ENCODE data around the gene TTC33. TPM values are rescaled to one million over a fixed set of nuclear protein-coding genes. Genes with fewer than 3 reads are reported as not detected.

TTC33 gene, protein sequence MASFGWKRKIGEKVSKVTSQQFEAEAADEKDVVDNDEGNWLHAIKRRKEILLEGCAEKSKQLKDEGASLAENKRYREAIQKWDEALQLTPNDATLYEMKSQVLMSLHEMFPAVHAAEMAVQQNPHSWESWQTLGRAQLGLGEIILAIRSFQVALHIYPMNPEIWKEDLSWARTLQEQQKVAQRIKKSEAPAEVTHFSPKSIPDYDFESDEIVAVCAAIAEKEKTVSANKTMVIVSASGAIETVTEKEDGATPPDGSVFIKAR
- total RNA-seq (ENCODE audit: low replicate concordance), result 30.9 and 52.5 TPM in 2 replicates

DNA sequence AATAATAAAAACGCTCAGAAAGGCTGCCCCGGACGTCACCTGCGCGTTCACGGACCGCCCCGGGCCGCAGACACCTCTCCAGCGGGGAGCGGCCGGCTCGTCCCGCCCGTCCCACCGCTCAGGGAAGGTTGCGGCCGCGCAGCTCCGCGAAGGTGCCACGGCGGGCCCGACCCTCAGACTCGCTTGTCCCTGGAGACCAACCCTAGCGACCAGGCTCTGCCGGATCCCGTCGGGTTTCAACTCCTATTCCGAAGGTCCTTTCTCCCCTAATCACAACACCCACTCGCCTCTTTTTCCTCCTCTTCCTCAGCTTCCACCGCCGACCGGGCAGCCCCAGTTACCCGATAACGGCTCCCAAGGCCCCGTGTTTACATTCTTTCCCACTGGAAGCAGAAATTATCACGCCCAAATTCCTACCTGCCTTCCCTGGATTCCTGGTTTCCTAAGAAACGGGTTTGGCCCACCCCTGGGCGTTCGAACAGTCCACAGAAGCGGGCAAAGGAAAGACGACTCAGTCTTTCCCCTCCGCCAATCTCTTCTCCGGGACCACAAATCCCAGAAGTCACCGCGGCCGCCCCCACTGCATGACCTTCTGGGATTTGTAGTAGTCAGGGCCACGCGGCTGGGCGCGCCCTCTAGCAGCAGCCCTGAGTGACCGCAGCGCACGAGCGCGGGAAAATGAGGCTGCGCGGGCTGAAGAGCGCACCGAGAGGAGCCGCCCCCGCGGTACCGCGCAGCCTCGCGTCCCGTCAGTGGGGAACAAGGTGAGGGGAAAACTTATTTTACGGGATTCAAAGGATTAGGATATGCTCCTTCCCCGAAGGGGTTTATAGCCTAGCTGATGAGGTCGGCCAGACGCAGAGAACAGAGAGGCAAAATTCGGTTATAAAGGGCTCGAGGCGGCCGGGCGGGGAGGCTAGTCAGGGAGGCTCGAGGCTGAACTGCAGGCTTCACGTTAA, at the start of gene TTC33:
TSS of gene TTC33 (minus strand) at position 555 of the 959 bp plus-strand sequence. CDS start 8,943 bp downstream, outside the sequence.
- H3K79me2 ChIP-seq (ENCODE audit: low read depth), result peaks cover 42% of the 10 kb centered on the region
- H3K36me3 ChIP-seq, result no peaks in the 10 kb centered on the region
- no peaks in the 10 kb centered on the region for H4K20me1 ChIP-seq (ENCODE audit: low read depth)
- peak within 1 kb of the TSS; percentile 67 for H3K9ac ChIP-seq
- TF ChIP-seq, protein P1, sequence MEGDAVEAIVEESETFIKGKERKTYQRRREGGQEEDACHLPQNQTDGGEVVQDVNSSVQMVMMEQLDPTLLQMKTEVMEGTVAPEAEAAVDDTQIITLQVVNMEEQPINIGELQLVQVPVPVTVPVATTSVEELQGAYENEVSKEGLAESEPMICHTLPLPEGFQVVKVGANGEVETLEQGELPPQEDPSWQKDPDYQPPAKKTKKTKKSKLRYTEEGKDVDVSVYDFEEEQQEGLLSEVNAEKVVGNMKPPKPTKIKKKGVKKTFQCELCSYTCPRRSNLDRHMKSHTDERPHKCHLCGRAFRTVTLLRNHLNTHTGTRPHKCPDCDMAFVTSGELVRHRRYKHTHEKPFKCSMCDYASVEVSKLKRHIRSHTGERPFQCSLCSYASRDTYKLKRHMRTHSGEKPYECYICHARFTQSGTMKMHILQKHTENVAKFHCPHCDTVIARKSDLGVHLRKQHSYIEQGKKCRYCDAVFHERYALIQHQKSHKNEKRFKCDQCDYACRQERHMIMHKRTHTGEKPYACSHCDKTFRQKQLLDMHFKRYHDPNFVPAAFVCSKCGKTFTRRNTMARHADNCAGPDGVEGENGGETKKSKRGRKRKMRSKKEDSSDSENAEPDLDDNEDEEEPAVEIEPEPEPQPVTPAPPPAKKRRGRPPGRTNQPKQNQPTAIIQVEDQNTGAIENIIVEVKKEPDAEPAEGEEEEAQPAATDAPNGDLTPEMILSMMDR (IDR thresholded peaks at IDR 0.05), result peak; percentile 77
- TF ChIP-seq EZH2phosphoT487 (IDR thresholded peaks at IDR 0.05) (peak; percentile 21), EZH2 (IDR thresholded peaks at IDR 0.05) (peak; percentile 46)
- H3K9me3 Mint-ChIP-seq, result peaks cover 15% of the 10 kb centered on the region
- H2AFZ ChIP-seq (replicated peaks), result peak within 1 kb of the TSS; percentile 71
- no peaks in the 10 kb centered on the region for H3K4me1 Mint-ChIP-seq
- peak within 1 kb of the TSS; percentile 33 for H3K4me3 Mint-ChIP-seq
- H3K4me1 ChIP-seq, result no peaks in the 10 kb centered on the region
- H3F3A ChIP-seq (ENCODE audit: low read depth), result peaks cover 9% of the 10 kb centered on the region
- no peaks in the 10 kb centered on the region for H3K9me3 ChIP-seq (ENCODE audit: low read depth)
- peak within 1 kb of the TSS; percentile 69 for H3K4me3 ChIP-seq
- H3K27ac Mint-ChIP-seq, result no peak within 1 kb of the TSS
- peak within 1 kb of the TSS; percentile 80 for H3K4me2 ChIP-seq
- H3K27me3 ChIP-seq, result no peaks in the 10 kb centered on the region
- peak within 1 kb of the TSS; percentile 19 for H3K27ac ChIP-seq
- peak; percentile 97 for DNase-seq (ENCODE audit: low spot score)
- H3K36me3 Mint-ChIP-seq, result peaks cover 19% of the 10 kb centered on the region
- no peaks in the 10 kb centered on the region for H3K27me3 Mint-ChIP-seq (ENCODE audit: insufficient read depth, low read depth)

DNA sequence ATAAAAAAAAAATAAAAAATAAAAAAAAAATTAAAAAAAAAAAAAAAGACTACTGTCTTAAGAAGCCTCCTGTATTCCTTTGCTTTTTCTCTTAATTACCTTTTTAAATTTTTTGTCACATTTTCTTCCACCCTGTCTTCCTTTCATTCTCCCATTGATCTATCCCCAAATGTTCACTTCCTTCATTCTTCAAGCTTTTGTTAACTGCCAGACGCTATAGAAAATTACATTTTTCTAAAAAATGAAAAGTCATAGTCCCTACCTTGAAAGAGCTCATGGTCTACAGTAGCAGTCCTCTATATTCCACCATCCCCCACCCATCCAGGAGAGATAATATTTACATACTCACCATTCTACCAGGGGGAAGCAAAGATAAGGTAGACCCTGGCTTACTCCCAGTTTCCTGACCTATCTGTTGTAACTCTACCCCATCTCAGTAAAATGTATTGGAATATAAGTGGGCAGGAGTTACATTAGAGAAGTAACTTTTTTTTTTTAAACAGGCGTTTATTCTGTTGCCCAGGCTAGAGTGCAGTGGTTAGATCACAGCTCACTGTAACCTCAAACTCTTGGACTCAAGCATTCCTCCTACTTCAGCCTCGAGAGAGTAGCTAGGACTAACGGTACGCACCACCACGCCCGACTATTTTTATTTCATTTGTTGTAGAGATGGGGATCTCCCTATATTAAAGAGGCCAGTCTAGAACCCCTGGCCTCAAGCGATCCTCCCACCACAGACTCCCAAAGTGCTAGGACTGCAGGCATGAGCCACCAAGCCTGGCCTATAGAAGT, 46.2 kb upstream of the TTC33 start:
- Histone ChIP-seq H2AFZ (replicated peaks) (no peak overlapping the region), H3K9ac (no peak overlapping the region), H3K27ac (no peak overlapping the region), H3K4me3 (no peak overlapping the region), H3K4me2 (peak overlapping the region; percentile 20), H3K36me3 (no peaks in the 10 kb centered on the region), H3K27me3 (peaks cover 11% of the 10 kb centered on the region), H3K4me1 (peaks cover 12% of the 10 kb centered on the region), H3K79me2 (ENCODE audit: low read depth) (peaks cover 7% of the 10 kb centered on the region), H3F3A (ENCODE audit: low read depth) (peaks cover 24% of the 10 kb centered on the region), H3K9me3 (ENCODE audit: low read depth) (no peaks in the 10 kb centered on the region), H4K20me1 (ENCODE audit: low read depth) (peaks cover 4% of the 10 kb centered on the region)
- DNase-seq (ENCODE audit: low spot score), result no peak
- peak overlapping the region; percentile 7 for H3K4me3 Mint-ChIP-seq
- H3K4me1 Mint-ChIP-seq, result peaks cover 14% of the 10 kb centered on the region
- no peaks in the 10 kb centered on the region for H3K9me3 Mint-ChIP-seq
- H3K27me3 Mint-ChIP-seq (ENCODE audit: insufficient read depth, low read depth), result peaks cover 5% of the 10 kb centered on the region
- no peak overlapping the region for H3K27ac Mint-ChIP-seq
- TF ChIP-seq, protein P1 (IDR thresholded peaks at IDR 0.05), result no peak
- TF ChIP-seq EZH2 (IDR thresholded peaks at IDR 0.05) (no peak), EZH2phosphoT487 (IDR thresholded peaks at IDR 0.05) (no peak)
- H3K36me3 Mint-ChIP-seq, result peaks cover 2% of the 10 kb centered on the region

DNA sequence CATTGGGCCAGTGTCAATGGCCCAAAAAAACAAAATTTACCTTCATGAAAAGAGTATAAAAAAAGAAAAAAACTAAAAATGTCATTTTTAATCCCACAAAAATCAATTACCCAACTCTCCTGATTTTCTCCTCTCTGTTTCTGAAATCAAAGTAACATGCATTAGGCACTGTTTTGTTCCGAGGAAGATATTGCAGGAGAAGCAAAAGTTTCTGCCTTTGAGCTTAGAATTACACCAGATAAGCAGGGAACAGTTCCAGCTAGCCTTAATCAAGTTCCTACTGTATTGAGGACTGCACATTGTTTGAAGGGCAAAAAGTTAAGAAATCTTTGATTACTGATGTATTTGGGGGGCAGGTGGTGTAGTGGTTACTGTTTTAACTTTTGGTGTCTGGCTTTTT, 43.5 kb upstream of the TTC33 start:
- Histone ChIP-seq H3K27ac (no peak overlapping the region), H3K79me2 (ENCODE audit: low read depth) (peaks cover 34% of the 10 kb centered on the region), H3K4me3 (peak overlapping the region; percentile 81), H3K27me3 (peaks cover 11% of the 10 kb centered on the region), H3K9me3 (ENCODE audit: low read depth) (no peaks in the 10 kb centered on the region), H3K9ac (no peak overlapping the region), H3K4me1 (peaks cover 17% of the 10 kb centered on the region), H3K36me3 (no peaks in the 10 kb centered on the region), H3F3A (ENCODE audit: low read depth) (peaks cover 24% of the 10 kb centered on the region), H4K20me1 (ENCODE audit: low read depth) (peaks cover 26% of the 10 kb centered on the region), H2AFZ (replicated peaks) (no peak overlapping the region), H3K4me2 (peak overlapping the region; percentile 93)
- DNase-seq (ENCODE audit: low spot score), result no peak
- TF ChIP-seq EZH2phosphoT487 (IDR thresholded peaks at IDR 0.05), result no peak
- TF ChIP-seq, protein P1 (IDR thresholded peaks at IDR 0.05), result no peak
- TF ChIP-seq EZH2 (IDR thresholded peaks at IDR 0.05), result no peak
- Mint-ChIP-seq H3K27me3 (ENCODE audit: insufficient read depth, low read depth) (peaks cover 5% of the 10 kb centered on the region), H3K36me3 (peaks cover 15% of the 10 kb centered on the region), H3K4me1 (peaks cover 21% of the 10 kb centered on the region), H3K9me3 (peaks cover 1% of the 10 kb centered on the region), H3K4me3 (peak overlapping the region; percentile 90), H3K27ac (no peak overlapping the region)
